ENCODE results near the gene OSBPL5. TPM values are rescaled to one million over a fixed set of nuclear protein-coding genes. Genes with fewer than 3 reads are reported as not detected.

Gene OSBPL5
- total RNA-seq, 1 experiment from 2014 or later = 6.4 TPM

DNA sequence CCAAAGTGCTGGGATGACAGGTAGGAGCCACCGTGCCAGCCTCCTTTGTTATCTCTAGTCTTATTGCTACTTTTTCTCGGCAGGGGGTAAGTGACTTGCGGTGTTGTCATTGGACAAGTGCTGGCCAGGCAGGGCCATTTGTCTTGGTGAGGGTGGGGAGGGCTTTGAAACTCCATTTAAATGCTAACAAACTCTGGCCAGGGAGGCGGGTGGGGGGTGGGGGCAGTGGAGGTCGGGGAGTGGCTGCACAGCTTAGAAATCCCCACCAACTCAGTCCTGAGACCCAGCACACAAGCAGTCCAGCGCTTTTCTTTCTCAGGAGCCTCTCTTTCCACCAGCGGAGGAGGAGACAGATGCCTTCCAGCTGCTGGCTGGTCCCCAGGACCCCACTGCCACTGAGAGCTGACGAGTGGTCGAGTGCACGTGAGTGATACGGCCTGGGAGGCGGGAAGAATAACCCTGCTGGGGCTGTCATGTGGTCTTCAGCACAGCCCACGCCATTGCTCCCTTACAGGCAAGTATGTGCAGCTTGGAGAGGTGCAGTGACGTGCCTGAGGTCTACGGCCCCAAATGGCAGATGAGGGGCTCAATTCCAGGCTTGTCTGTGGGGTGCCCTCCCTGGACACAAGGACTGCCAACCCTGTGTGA lies 24.2 kb upstream of the OSBPL5 start:
- H3K27ac ChIP-seq = no peak overlapping the region

DNA sequence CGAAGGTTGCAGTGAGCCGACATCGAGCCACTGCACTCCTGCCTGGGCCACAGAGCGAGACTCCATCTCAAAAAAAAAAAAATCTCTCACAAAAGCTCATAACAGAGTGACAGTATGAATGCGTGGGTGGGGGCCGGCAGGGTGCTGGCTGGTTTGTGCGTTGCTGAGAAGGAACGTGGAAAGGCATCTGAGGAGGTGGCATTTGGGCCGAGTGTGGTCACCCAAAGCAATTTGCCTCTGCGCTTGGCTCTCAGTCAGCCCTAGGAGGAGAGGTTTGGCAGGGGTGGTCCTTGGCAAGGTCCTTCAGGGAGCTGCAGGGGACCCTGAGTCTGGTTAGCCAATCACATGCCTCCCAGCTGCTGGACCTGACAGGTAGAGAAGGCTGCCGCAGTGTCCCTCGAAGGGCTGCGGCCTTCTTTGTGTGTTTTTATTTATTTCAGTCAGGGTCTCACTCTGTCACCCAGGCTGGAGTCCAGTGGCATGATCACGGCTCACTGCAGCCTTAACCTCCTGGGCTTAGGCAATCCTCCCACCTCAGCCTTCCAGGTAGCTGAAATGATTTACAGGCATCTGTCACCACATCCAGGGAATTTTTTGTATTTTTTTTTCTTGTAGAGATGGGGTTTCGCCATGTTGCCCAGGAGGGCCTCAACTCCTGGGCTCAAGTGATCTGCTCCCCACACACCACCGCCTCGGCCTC lies 23.5 kb upstream of the OSBPL5 start:
- intact Hi-C loops (cut with micrococcal nuclease; ENCODE audit: unreplicated experiment) = no loop called here
- peaks cover 36% of the 10 kb centered on the region for H3K27me3 ChIP-seq (ENCODE audit: insufficient read depth, low read depth)
- no peaks in the 10 kb centered on the region for H3K9me3 ChIP-seq (ENCODE audit: insufficient read depth, low read depth)
- TF ChIP-seq, protein P1, sequence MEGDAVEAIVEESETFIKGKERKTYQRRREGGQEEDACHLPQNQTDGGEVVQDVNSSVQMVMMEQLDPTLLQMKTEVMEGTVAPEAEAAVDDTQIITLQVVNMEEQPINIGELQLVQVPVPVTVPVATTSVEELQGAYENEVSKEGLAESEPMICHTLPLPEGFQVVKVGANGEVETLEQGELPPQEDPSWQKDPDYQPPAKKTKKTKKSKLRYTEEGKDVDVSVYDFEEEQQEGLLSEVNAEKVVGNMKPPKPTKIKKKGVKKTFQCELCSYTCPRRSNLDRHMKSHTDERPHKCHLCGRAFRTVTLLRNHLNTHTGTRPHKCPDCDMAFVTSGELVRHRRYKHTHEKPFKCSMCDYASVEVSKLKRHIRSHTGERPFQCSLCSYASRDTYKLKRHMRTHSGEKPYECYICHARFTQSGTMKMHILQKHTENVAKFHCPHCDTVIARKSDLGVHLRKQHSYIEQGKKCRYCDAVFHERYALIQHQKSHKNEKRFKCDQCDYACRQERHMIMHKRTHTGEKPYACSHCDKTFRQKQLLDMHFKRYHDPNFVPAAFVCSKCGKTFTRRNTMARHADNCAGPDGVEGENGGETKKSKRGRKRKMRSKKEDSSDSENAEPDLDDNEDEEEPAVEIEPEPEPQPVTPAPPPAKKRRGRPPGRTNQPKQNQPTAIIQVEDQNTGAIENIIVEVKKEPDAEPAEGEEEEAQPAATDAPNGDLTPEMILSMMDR (conservative IDR thresholded peaks at IDR 0.05) = no peak
- TF ChIP-seq EZH2 (IDR thresholded peaks at IDR 0.05; ENCODE audit: low read depth) = no peak
- no peak for DNase-seq
- no peaks in the 10 kb centered on the region for H3K36me3 ChIP-seq (ENCODE audit: low read depth)
- no peak overlapping the region for H3K27ac ChIP-seq
- H3K4me2 ChIP-seq = no peak overlapping the region
- H3K4me1 ChIP-seq (replicated peaks; ENCODE audit: insufficient read depth) = no peaks in the 10 kb centered on the region
- CTCF ChIA-PET = no interaction called here
- H3K79me2 ChIP-seq (ENCODE audit: low read depth) = no peaks in the 10 kb centered on the region
- no peaks in the 10 kb centered on the region for H4K20me1 ChIP-seq (ENCODE audit: insufficient read depth)
- no peaks in the 10 kb centered on the region for H3K9me2 ChIP-seq (ENCODE audit: insufficient read depth)
- no peaks in the 10 kb centered on the region for H3F3A ChIP-seq (ENCODE audit: insufficient read depth, low read depth)
- POLR2A ChIA-PET (ENCODE audit: unreplicated experiment) = no interaction called here
- no peak overlapping the region for H2AFZ ChIP-seq
- BruUV-seq (replicated peaks) = no TSS peak
- H3K4me3 ChIP-seq = no peak overlapping the region

More for the DNA sequence above, 24.2 kb upstream of the OSBPL5 start:
- no TSS peak for BruUV-seq (replicated peaks)
- Histone ChIP-seq H3K79me2 (ENCODE audit: low read depth) (no peaks in the 10 kb centered on the region), H3K27me3 (ENCODE audit: insufficient read depth, low read depth) (peaks cover 36% of the 10 kb centered on the region), H3K36me3 (ENCODE audit: low read depth) (no peaks in the 10 kb centered on the region), H3F3A (ENCODE audit: insufficient read depth, low read depth) (no peaks in the 10 kb centered on the region), H4K20me1 (ENCODE audit: insufficient read depth) (no peaks in the 10 kb centered on the region), H3K9me3 (ENCODE audit: insufficient read depth, low read depth) (no peaks in the 10 kb centered on the region), H3K4me1 (replicated peaks; ENCODE audit: insufficient read depth) (no peaks in the 10 kb centered on the region), H3K4me2 (no peak overlapping the region), H3K4me3 (no peak overlapping the region), H2AFZ (no peak overlapping the region), H3K9me2 (ENCODE audit: insufficient read depth) (no peaks in the 10 kb centered on the region)
- TF ChIP-seq, protein P1 (conservative IDR thresholded peaks at IDR 0.05) = no peak
- no peak for TF ChIP-seq EZH2 (IDR thresholded peaks at IDR 0.05; ENCODE audit: low read depth)
- ChIA-PET POLR2A (ENCODE audit: unreplicated experiment) (no interaction called here), CTCF (no interaction called here)
- DNase-seq = no peak
- intact Hi-C loops (cut with micrococcal nuclease; ENCODE audit: unreplicated experiment) = no loop called here

DNA sequence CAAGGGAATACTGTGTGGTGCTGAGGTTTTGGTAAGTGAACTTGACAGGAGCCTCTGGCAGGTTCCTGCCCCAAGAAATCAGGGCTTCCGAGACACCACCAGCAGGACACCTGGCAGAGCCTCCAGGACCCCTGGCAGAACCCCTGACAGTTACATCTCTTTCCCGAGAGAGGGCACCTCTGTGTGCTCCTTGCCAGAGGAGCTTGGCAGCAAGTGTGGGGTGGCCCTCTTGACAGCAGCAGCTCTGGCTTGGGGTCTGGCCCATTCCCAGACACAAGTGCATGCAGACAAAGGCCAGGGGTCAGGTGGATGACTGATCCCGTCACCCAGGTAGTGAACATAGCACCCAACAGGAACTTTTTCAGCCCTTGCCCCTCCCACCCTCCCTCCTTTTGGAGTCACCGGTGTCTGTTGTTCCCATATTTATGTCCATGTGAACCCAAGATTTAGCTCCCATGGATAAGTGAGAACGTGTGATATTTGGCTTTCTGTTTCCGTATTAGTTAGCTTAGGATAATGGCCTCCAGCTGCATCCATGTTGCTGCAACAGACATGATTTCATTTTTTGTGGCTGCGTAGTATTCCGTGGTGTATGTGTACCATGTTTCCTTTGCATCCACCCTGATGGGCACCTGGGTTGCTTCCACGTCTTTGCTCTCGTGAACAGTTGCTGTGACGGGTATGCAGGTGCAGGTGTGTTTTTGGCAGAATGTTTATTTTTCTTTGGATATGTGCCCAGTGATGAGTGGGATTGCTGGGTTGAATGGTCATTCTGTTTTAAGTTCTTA lies 21.2 kb upstream of the OSBPL5 start:
- H2AFZ ChIP-seq = no peak overlapping the region
- H3K27me3 ChIP-seq (ENCODE audit: insufficient read depth, low read depth) = peaks cover 28% of the 10 kb centered on the region; the same call in 1 of the 2 replicates

More for the DNA sequence above, 21.2 kb upstream of the OSBPL5 start:
- Histone ChIP-seq H3K4me3 (no peak overlapping the region), H3K4me1 (replicated peaks; ENCODE audit: insufficient read depth) (no peaks in the 10 kb centered on the region), H3K9me2 (ENCODE audit: insufficient read depth) (no peaks in the 10 kb centered on the region), H4K20me1 (ENCODE audit: insufficient read depth) (no peaks in the 10 kb centered on the region), H3K27ac (no peak overlapping the region), H3K79me2 (ENCODE audit: low read depth) (no peaks in the 10 kb centered on the region), H3K9me3 (ENCODE audit: insufficient read depth, low read depth) (no peaks in the 10 kb centered on the region), H3F3A (ENCODE audit: insufficient read depth, low read depth) (no peaks in the 10 kb centered on the region), H3K36me3 (ENCODE audit: low read depth) (no peaks in the 10 kb centered on the region), H3K4me2 (no peak overlapping the region)
- intact Hi-C loops (cut with micrococcal nuclease; ENCODE audit: unreplicated experiment) = no loop called here
- DNase-seq = no peak
- POLR2A ChIA-PET (ENCODE audit: unreplicated experiment) = no interaction called here
- CTCF ChIA-PET = interaction anchor here (0.7 kb wide), 1 partner anchor 637 kb away, joined by 6 read pairs; no protein-coding TSS in a partner anchor
- BruUV-seq (replicated peaks) = no TSS peak
- TF ChIP-seq EZH2 (IDR thresholded peaks at IDR 0.05; ENCODE audit: low read depth) = no peak
- TF ChIP-seq, protein P1 (conservative IDR thresholded peaks at IDR 0.05) = no peak
